CD14-positive monocyte (primary cell): ENCODE measurements around the gene FOXP4. TPM values are rescaled to one million over a fixed set of nuclear protein-coding genes. Genes with fewer than 3 reads are reported as not detected.

Source experiments
- DNase-seq, 3 donors: peaks; one replicate each; pipeline ENCODE4 v3.0.0-alpha.2; 2011 to 2022
- H2AFZ ChIP-seq: 2 replicates; pipeline ENCODE4 v1.6.0; 2012; ENCODE audit warnings: mild to moderate bottlenecking, low read depth, low read length, inconsistent platforms; ENCODE audit not compliant: insufficient read depth, poor library complexity, severe bottlenecking
- H3K27ac ChIP-seq, 2 donors: 1 replicate in 1 of 2; 2 replicates in 1 of 2; pipeline ENCODE4 v1.5.1; 2012 to 2013; ENCODE audit warnings: low read length in 2 of 2, control low read depth in 1 of 2, inconsistent platforms in 1 of 2, low read depth in 1 of 2, mild to moderate bottlenecking in 1 of 2
- H3K27me3 ChIP-seq, 2 donors: one replicate each; pipeline versions ENCODE4 v1.6.0 to v1.6.1; 2011 to 2013; ENCODE audit warnings: low read length in 2 of 2; ENCODE audit not compliant: control insufficient read depth in 2 of 2, insufficient read depth in 2 of 2
- H3K36me3 ChIP-seq, 2 donors: replicated peaks in 1 of 2; 1 replicate in 1 of 2; 2 replicates in 1 of 2; pipeline versions ENCODE4 v1.5.1 to v1.6.1; 2012 to 2013; ENCODE audit warnings: low read length in 2 of 2, control low read depth in 1 of 2, inconsistent platforms in 1 of 2, mild to moderate bottlenecking in 1 of 2; ENCODE audit not compliant: insufficient read depth in 2 of 2, control insufficient read depth in 1 of 2
- H3K4me1 ChIP-seq, 2 donors: 1 replicate in 1 of 2; 2 replicates in 1 of 2; pipeline versions ENCODE4 v1.5.1 to v1.6.1; 2012 to 2013; ENCODE audit warnings: low read length in 2 of 2, control low read depth in 1 of 2, inconsistent platforms in 1 of 2, mild to moderate bottlenecking in 1 of 2, moderate library complexity in 1 of 2; ENCODE audit not compliant: insufficient read depth in 2 of 2, control insufficient read depth in 1 of 2
- H3K4me2 ChIP-seq: replicated peaks from 2 replicates; pipeline ENCODE3; 2012; ENCODE audit warnings: low read length, moderate library complexity, mild to moderate bottlenecking; ENCODE audit not compliant: poor library complexity, severe bottlenecking; ENCODE audit errors: extremely low read depth
- H3K4me3 ChIP-seq, 3 experiments: fragments of 200-600 bp in 1 of 3; sonication (generic) in 1 of 3; replicated peaks in 1 of 3; 1 replicate in 2 of 3; 2 replicates in 1 of 3; pipeline ENCODE4 v1.5.1; 2011 to 2013; ENCODE audit warnings: low read length in 3 of 3, mild to moderate bottlenecking in 3 of 3, control low read depth in 2 of 3, low read depth in 2 of 3, inconsistent platforms in 1 of 3, moderate library complexity in 1 of 3
- H3K79me2 ChIP-seq: 2 replicates; pipeline ENCODE4 v1.6.0; 2012; ENCODE audit warnings: mild to moderate bottlenecking, control low read depth, inconsistent platforms, low read length, moderate library complexity; ENCODE audit not compliant: insufficient read depth
- H3K9ac ChIP-seq: 2 replicates; pipeline ENCODE4 v1.6.0; 2017; ENCODE audit warnings: low read length, mild to moderate bottlenecking; ENCODE audit not compliant: insufficient read depth, poor library complexity, severe bottlenecking
- H3K9me3 ChIP-seq, 2 donors: replicated peaks in 1 of 2; 1 replicate in 1 of 2; 2 replicates in 1 of 2; pipeline versions ENCODE4 v1.5.1 to v1.6.1; 2012 to 2013; ENCODE audit warnings: low read length in 2 of 2, control low read depth in 1 of 2; ENCODE audit not compliant: control insufficient read depth in 1 of 2, insufficient read depth in 1 of 2
- H4K20me1 ChIP-seq: 2 replicates; pipeline ENCODE4 v1.6.0; 2012; ENCODE audit warnings: mild to moderate bottlenecking, low read length, control low read depth, moderate library complexity; ENCODE audit not compliant: insufficient read depth
- H3K27ac Mint-ChIP-seq, 7 donors: one replicate each; pipeline ENCODE4 v1.8.0; 2020; ENCODE audit warnings: mild to moderate bottlenecking in 7 of 7, mixed read lengths in 7 of 7, moderate library complexity in 6 of 7, inconsistent platforms in 2 of 7
- H3K27me3 Mint-ChIP-seq, 3 donors: one replicate each; pipeline ENCODE4 v1.8.0; 2021 to 2022; ENCODE audit warnings: low read depth in 3 of 3, mild to moderate bottlenecking in 3 of 3, mixed read lengths in 3 of 3, moderate library complexity in 3 of 3, inconsistent platforms in 1 of 3
- H3K36me3 Mint-ChIP-seq, 2 donors: one replicate each; pipeline ENCODE4 v1.8.0; 2020; ENCODE audit warnings: mixed read lengths in 2 of 2, inconsistent platforms in 1 of 2, mild to moderate bottlenecking in 1 of 2
- H3K4me1 Mint-ChIP-seq: one replicate; pipeline ENCODE4 v1.8.0; 2020; ENCODE audit warnings: mild to moderate bottlenecking, mixed read lengths
- H3K4me3 Mint-ChIP-seq, 2 donors: one replicate each; pipeline ENCODE4 v1.8.0; 2020; ENCODE audit warnings: mild to moderate bottlenecking in 2 of 2, mixed read lengths in 2 of 2, moderate library complexity in 1 of 2
- H3K9me3 Mint-ChIP-seq, 7 donors: one replicate each; pipeline ENCODE4 v1.8.0; 2020 to 2022; ENCODE audit warnings: mixed read lengths in 7 of 7, mild to moderate bottlenecking in 6 of 7, moderate library complexity in 6 of 7, inconsistent platforms in 2 of 7
- CTCF ChIP-seq: fragments of 200-600 bp; IDR thresholded peaks from one replicate; pipeline ENCODE4 v1.8.0; 2022; ENCODE audit warnings: antibody characterized with exemption, mild to moderate bottlenecking
- WGBS: methylation state at CpG from one replicate; pipeline ENCODE4 v1.1.5; 2013; ENCODE audit warnings: missing lambda C conversion rate; ENCODE audit not compliant: insufficient coverage; 5-methylcytosine and 5-hydroxymethylcytosine counted together
- intact Hi-C, 2 donors: fragments of 100-400 bp; cut with micrococcal nuclease; formaldehyde crosslinking; loops; one replicate each; pipeline versions ENCODE4 v1.15.0 to v1.15.1; 2023
- polyA plus RNA-seq, 3 donors: library from polyadenylated mRNA; depleted of rRNA in 1 of 3; unstranded in 2 of 3; stranded (reverse) in 1 of 3; fragments of 300-500 nt in 2 of 3; fragments of >200 nt in 1 of 3; fragmentation: Illumina TruSeq in 2 of 3; gene quantifications; 1 replicate in 2 of 3; 2 replicates in 1 of 3; pipeline ENCODE4 v1.2.3, GENCODE V29; 2012 to 2021

Gene FOXP4
- polyA plus RNA-seq, 3 donors, result 0.62 to 7.6 (median 0.65) TPM

DNA sequence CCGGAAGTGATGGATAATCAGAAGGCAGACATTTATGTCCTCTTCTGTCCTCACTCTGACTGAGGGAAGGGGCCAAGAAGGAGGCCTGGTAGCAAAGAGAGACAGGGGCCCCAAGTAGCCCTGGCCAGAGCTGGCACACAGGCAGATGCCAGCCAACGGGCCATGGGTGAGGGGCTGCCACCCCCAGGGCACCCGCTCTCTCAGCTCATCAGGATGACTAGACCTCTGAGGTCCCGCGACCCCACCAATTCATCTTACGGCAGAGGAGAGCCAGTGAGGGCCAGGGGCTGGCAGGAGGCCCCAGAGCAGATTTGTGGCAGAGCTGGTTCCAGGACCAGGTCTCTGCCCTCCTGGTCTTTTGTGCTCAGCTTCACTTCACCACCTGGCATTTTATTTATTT lies 49.0 kb downstream of the FOXP4 start:
- peaks cover 0 to 2% (median 0%) of the 10 kb centered on the region in 3 donors for H3K27me3 Mint-ChIP-seq

DNA sequence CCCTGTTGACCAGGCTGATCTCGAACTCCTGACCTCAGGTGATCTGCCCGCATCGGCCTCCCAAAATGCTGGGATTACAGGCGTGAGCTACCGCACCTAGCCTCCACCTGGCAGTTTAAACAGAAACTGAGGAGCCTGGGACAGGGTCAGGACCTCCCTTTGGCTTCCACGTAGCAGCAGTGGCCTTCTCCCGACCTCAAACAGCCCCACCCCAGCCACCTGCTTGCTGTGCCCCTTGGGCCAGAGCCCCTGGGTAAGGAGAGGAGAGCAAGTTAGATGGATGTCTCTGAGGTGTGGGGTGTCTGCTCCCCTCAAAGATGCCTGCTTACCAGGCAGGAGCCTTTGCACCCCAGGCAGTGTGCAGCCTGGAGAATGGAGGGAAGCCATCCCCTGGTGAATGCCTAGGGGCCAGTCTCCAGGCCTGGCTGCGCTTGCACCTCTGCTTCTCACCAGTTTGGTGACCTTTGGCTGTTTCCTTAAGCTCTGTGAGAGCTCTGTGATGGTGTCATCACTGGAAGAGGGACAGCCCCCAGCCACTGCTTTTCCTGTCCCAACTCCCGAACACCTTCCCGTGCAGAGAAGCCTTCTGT lies 50.0 kb downstream of the FOXP4 start:
- Histone ChIP-seq H3K27me3 (no peaks in the 10 kb centered on the region), H3K9ac (no peak overlapping the region), H2AFZ (no peak overlapping the region), H3K27ac (no peak overlapping the region), H3K79me2 (no peaks in the 10 kb centered on the region), H4K20me1 (peaks cover 5% of the 10 kb centered on the region), H3K4me1 (no peaks in the 10 kb centered on the region), H3K4me2 (no peak overlapping the region), H3K4me3 (no peak overlapping the region), H3K36me3 (peaks cover 16 to 27% of the 10 kb centered on the region in 2 donors), H3K9me3 (no peaks in the 10 kb centered on the region)
- Mint-ChIP-seq H3K4me1 (no peaks in the 10 kb centered on the region), H3K36me3 (peaks cover 39 to 63% of the 10 kb centered on the region in 2 donors), H3K9me3 (no peaks in the 10 kb centered on the region), H3K4me3 (no peak overlapping the region), H3K27ac (no peak overlapping the region), H3K27me3 (peaks cover 0 to 2% (median 1%) of the 10 kb centered on the region in 3 donors)
- TF ChIP-seq CTCF, result no peak
- intact Hi-C loops, result no loop called here
- 97% methylated on average over 8 of the region's 10 CpGs for WGBS
- DNase-seq, result no peak

More for the DNA sequence above, 49.0 kb downstream of the FOXP4 start:
- H3K27ac ChIP-seq, result no peak overlapping the region
- TF ChIP-seq CTCF, result no peak
- no peak overlapping the region for H3K4me2 ChIP-seq
- peaks cover 5% of the 10 kb centered on the region for H4K20me1 ChIP-seq
- Mint-ChIP-seq H3K4me3 (peak overlapping the region in 1 of 2 donors; percentile 37), H3K27ac (no peak overlapping the region), H3K9me3 (no peaks in the 10 kb centered on the region), H3K4me1 (no peaks in the 10 kb centered on the region), H3K36me3 (peaks cover 46 to 69% of the 10 kb centered on the region in 2 donors)
- peaks cover 25 to 37% of the 10 kb centered on the region in 2 donors for H3K36me3 ChIP-seq
- intact Hi-C loops, result no loop called here
- no peak overlapping the region for H3K9ac ChIP-seq
- DNase-seq, result no peak
- H3K79me2 ChIP-seq, result no peaks in the 10 kb centered on the region
- no peak overlapping the region for H2AFZ ChIP-seq
- H3K4me3 ChIP-seq, result no peak overlapping the region
- no peaks in the 10 kb centered on the region for H3K4me1 ChIP-seq
- H3K27me3 ChIP-seq, result no peaks in the 10 kb centered on the region
- H3K9me3 ChIP-seq, result no peaks in the 10 kb centered on the region
- WGBS, result 100% methylated on average over 5 of the region's 6 CpGs
